Activated CD8-positive, alpha-beta T cell treated with anti-CD3 and anti-CD28 coated beads for 36 hours (primary cell): Measurements from ENCODE around the gene RBM14. TPM values are rescaled to one million over a fixed set of nuclear protein-coding genes. Genes with fewer than 3 reads are reported as not detected.

Experiments used
- ATAC-seq: fragments of 200-7000 bp; cut with Tn5 transposase; one replicate; pipeline ENCODE4 v1.10.0; 2021; ENCODE audit warnings: mild to moderate bottlenecking, moderate library complexity
- CTCF ChIA-PET: fragments of 350-600 bp; sonication (Branson Sonifier 250); formaldehyde crosslinking; loops from one replicate; lab custom pipeline; 2021; ENCODE audit warnings: antibody characterized with exemption; lab: Charles Lee
- POLR2A ChIA-PET: fragments of 350-600 bp; sonication (Branson Sonifier 250); formaldehyde crosslinking; loops from one replicate; lab custom pipeline; 2021; ENCODE audit warnings: antibody characterized with exemption; lab: Charles Lee
- DNase-seq: peaks from one replicate; pipeline ENCODE4 v3.0.0-alpha.2; 2020
- H3K27ac Mint-ChIP-seq: one replicate; pipeline ENCODE4 v1.8.0; 2021; ENCODE audit warnings: mild to moderate bottlenecking, mixed read lengths
- H3K27me3 Mint-ChIP-seq: one replicate; pipeline ENCODE4 v1.8.0; 2021; ENCODE audit warnings: mixed read lengths
- H3K36me3 Mint-ChIP-seq: one replicate; pipeline ENCODE4 v1.8.0; 2021; ENCODE audit warnings: low read depth, mixed read lengths
- H3K4me1 Mint-ChIP-seq: one replicate; pipeline ENCODE4 v1.8.0; 2021; ENCODE audit warnings: low read depth, mixed read lengths
- H3K4me3 Mint-ChIP-seq: one replicate; pipeline ENCODE4 v1.8.0; 2021; ENCODE audit warnings: mild to moderate bottlenecking, moderate library complexity, mixed read lengths
- H3K9me3 Mint-ChIP-seq: one replicate; pipeline ENCODE4 v1.8.0; 2021; ENCODE audit warnings: mixed read lengths
- CTCF ChIP-seq: fragments of 200-600 bp; IDR thresholded peaks from one replicate; pipeline ENCODE4 v1.8.0; 2022; ENCODE audit warnings: antibody characterized with exemption, mild to moderate bottlenecking
- intact Hi-C: fragments of 100-400 bp; cut with micrococcal nuclease; formaldehyde crosslinking; loops from one replicate; pipeline ENCODE4 v1.10.0; 2022
- total RNA-seq, 2 experiments: library from RNA; stranded (reverse); gene quantifications; one replicate each; pipeline ENCODE4 v1.2.3, GENCODE V29; 2021

RBM14 gene
- 100 to 1,000 TPM; 153 to 159 TPM for total RNA-seq

GRCh38 chr11:66616379-66617154 lies at the start of gene RBM14:
RBM14 (plus strand) TSS chr11:66616630; CDS start chr11:66616721, 91 bp downstream.
- H3K4me3 Mint-ChIP-seq, result peak within 1 kb of the TSS; percentile 93
- TF ChIP-seq CTCF, result no peak
- no peaks in the 10 kb centered on the region for H3K27me3 Mint-ChIP-seq
- H3K27ac Mint-ChIP-seq, result peak within 1 kb of the TSS; percentile 98
- intact Hi-C loops, result loop anchor here (5.0 kb wide), 1 partner anchor 39 kb away; no protein-coding TSS in a partner anchor
- ChIA-PET CTCF (interaction anchor here (1.6 to 2.6 kb wide), 3 partner anchors 22 to 207 kb away, joined by 4 to 16 read pairs (median 13); partner anchors contain the start of genes RBM4 and RBM4B), POLR2A (interaction anchor here (0.8 to 16.1 kb wide), 13 partner anchors 9 to 546 kb away, joined by 3 to 558 read pairs (median 5); partner anchors contain the start of genes ACTN3, CCS, RBM4 and RBM4B)
- DNase-seq (peak; percentile 99), ATAC-seq (peak; percentile 96)
- peaks cover 33% of the 10 kb centered on the region for H3K4me1 Mint-ChIP-seq
- H3K9me3 Mint-ChIP-seq, result peaks cover 1% of the 10 kb centered on the region
- peaks cover 54% of the 10 kb centered on the region for H3K36me3 Mint-ChIP-seq

- no peak for TF ChIP-seq CTCF
- DNase-seq (no peak), ATAC-seq (no peak)
- Mint-ChIP-seq H3K36me3 (no peaks in the 10 kb centered on the region), H3K27ac (no peak overlapping the region), H3K9me3 (no peaks in the 10 kb centered on the region), H3K4me3 (peak overlapping the region; percentile 49), H3K27me3 (no peaks in the 10 kb centered on the region), H3K4me1 (peaks cover 2% of the 10 kb centered on the region)
- CTCF ChIA-PET, result interaction anchor here (1.0 to 4.8 kb wide), 6 partner anchors 11 to 265 kb away, joined by 3 to 22 read pairs (median 8); partner anchors contain the start of genes CCDC87, CCS and RBM4B
- intact Hi-C loops, result no loop called here
- POLR2A ChIA-PET, result interaction anchor here (1.0 to 2.1 kb wide), 4 partner anchors 13 to 88 kb away, joined by 3 to 6 read pairs (median 4); partner anchors contain the start of gene DPP3
These were observed 48.7 kb upstream of the RBM14 start for GRCh38 chr11:66567787-66568123.

DNA sequence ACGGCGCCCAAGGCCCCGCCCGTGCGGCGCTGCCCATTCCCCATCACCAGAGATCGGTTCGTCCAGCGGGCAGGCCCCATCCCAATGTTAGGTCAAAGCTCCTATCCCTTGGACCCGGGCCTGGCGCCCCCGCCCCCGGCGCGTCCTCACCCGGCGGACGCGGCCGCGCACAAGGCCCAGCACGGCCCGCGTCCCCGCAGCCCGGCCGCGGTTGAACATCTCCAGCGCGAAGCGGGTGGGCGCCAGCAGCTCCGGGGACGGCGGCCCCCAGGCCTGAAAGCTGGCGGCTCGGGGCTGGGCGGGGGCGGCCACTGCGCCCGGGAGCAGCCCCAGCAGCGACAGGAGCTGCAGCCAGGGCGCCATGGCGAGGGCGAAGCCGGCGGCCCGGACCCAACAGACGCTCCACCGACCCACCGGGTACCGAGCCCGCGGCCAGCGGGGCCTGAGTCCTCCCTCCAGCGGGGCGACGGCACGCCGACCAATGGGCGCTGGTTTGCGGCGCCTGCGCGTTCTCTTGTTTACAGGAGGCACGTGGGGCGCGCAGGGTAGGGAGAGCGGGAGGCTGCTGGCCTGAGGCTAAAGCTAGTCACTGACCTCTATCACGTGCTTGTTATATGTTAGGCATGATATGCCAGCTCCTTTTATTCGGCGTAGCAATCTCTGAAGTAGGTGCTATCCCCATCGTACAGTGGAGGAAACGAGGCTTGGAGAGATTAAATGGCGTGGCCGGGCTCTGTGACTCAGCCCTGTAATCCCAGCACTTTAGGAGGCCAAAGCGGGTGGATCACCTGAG lies 48.1 kb upstream of the RBM14 start, which contains the start of gene CTSF:
TSS of gene CTSF (minus strand) at position 483 of the 793 bp plus-strand sequence. CDS start at position 363, 120 bp downstream.
- ATAC-seq (peak; percentile 92), DNase-seq (peak; percentile 73)
- Mint-ChIP-seq H3K36me3 (no peaks in the 10 kb centered on the region), H3K9me3 (no peaks in the 10 kb centered on the region), H3K4me3 (peak within 1 kb of the TSS; percentile 70), H3K27ac (no peak within 1 kb of the TSS), H3K4me1 (peaks cover 2% of the 10 kb centered on the region), H3K27me3 (no peaks in the 10 kb centered on the region)
- no peak for TF ChIP-seq CTCF
- intact Hi-C loops, result no loop called here
- ChIA-PET CTCF (interaction anchor here (1.0 to 4.8 kb wide), 8 partner anchors 10 to 265 kb away, joined by 3 to 22 read pairs (median 4); partner anchors contain the start of genes CCDC87, CCS and RBM4B), POLR2A (interaction anchor here (0.8 to 2.1 kb wide), 7 partner anchors 14 to 97 kb away, joined by 3 to 6 read pairs (median 3); partner anchors contain the start of gene DPP3)

- no peaks in the 10 kb centered on the region for H3K36me3 Mint-ChIP-seq
- TF ChIP-seq CTCF, result no peak
- no peaks in the 10 kb centered on the region for H3K9me3 Mint-ChIP-seq
- ChIA-PET POLR2A (interaction anchor here (0.8 to 2.1 kb wide), 5 partner anchors 23 to 96 kb away, joined by 3 to 6 read pairs (median 3); partner anchors contain the start of gene CCDC87), CTCF (interaction anchor here (1.4 to 4.8 kb wide), 5 partner anchors 10 to 180 kb away, joined by 3 to 22 read pairs (median 13); partner anchors contain the start of genes CCDC87, CCS and RBM4B)
- no peak overlapping the region for H3K4me3 Mint-ChIP-seq
- ATAC-seq (no peak), DNase-seq (no peak)
- no peaks in the 10 kb centered on the region for H3K27me3 Mint-ChIP-seq
- no peak overlapping the region for H3K27ac Mint-ChIP-seq
- peaks cover 2% of the 10 kb centered on the region for H3K4me1 Mint-ChIP-seq
- intact Hi-C loops, result no loop called here
These were observed 47.4 kb upstream of the RBM14 start for GRCh38 chr11:66569076-66569475.
